H1 (cell line): ENCODE data around the gene DOK3. TPM values are rescaled to one million over a fixed set of nuclear protein-coding genes. Genes with fewer than 3 reads are reported as not detected.

Experiments used
- CHD7 ChIP-seq: fragments of 300-600 bp; sonication (generic); IDR thresholded peaks from 2 replicates; pipeline ENCODE4 v1.7.1; 2012; ENCODE audit warnings: low read length, moderate library complexity, mild to moderate bottlenecking, inconsistent platforms; ENCODE audit not compliant: insufficient replicate concordance
- HDAC2 ChIP-seq, 2 experiments: fragments of 300-600 bp in 1 of 2; sonication (generic) in 1 of 2; IDR thresholded peaks; 2 replicates each; pipeline ENCODE4 v1.6.1; 2011 to 2012; ENCODE audit warnings: low read depth in 2 of 2, low read length in 2 of 2, mild to moderate bottlenecking in 2 of 2, moderate library complexity in 2 of 2, borderline replicate concordance in 1 of 2, inconsistent platforms in 1 of 2
- RXRA ChIP-seq: IDR thresholded peaks from 2 replicates; pipeline ENCODE4 v1.6.1; 2011; ENCODE audit warnings: low read depth, mild to moderate bottlenecking, low read length, moderate library complexity; ENCODE audit not compliant: insufficient read depth
- TCF12 ChIP-seq: IDR thresholded peaks from 2 replicates; pipeline ENCODE4 v1.6.1; 2011; ENCODE audit warnings: low read depth, mild to moderate bottlenecking, low read length
- polyA plus RNA-seq, 7 experiments: library from polyadenylated mRNA; depleted of rRNA in 3 of 7; stranded (reverse) in 5 of 7; unstranded in 2 of 7; fragments of >200 nt in 5 of 7; fragments of 200-250 nt in 2 of 7; gene quantifications; 1 replicate in 5 of 7; 2 replicates in 1 of 7; 4 replicates in 1 of 7; pipeline versions ENCODE4 v1.2.1 to v1.2.3, GENCODE V29; 2011 to 2013; ENCODE audit warnings: missing spikeins in 2 of 7, mixed read lengths in 2 of 7
- total RNA-seq: library from RNA; stranded (reverse); fragmentation: NEBNext Ultra II Directional; extraction: Animal tissue kit (Norgen Biotek cat#: 25700); gene quantifications from 2 replicates; pipeline ENCODE4 v1.2.1, GENCODE V29; 2021

DOK3 gene
- total and polyA plus RNA-seq, 2 of the 8 experiments (the other 6 are each of a cell fraction or from before 2014, with no cell fraction given) = 4.2 to 6.4 TPM

DNA sequence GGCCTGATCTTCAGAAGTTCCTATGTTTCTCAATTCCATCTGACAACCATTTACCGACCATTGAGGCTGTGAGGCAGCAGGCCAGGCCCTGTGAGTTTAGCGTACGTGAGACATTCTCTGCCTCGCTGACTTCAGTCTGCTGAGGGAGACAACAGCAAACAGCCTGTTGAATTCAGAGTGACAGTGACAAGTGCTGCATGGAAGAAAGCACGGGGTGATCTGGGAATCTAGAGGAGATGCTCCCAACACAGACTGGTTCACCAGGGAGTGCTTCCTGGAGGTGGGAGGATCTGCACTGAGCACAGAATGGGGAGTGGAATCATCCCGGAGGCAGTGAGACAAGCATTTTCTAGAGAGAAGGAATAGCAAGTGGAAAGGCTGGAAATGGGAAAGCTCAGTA lies 17.2 kb upstream of the DOK3 start (continued):
- TF ChIP-seq CHD7 = no peak
- TF ChIP-seq RXRA = no peak
- TF ChIP-seq TCF12 = no peak
- no peak for TF ChIP-seq HDAC2 (IDR thresholded peaks at IDR 0.05; ENCODE audit: borderline replicate concordance in 1 of 2, low read depth in 2 of 2, low read length in 2 of 2)
